Lung (tissue), 12 donors: ENCODE data around the gene TBCD. TPM values are rescaled to one million over a fixed set of nuclear protein-coding genes. Genes with fewer than 3 reads are reported as not detected.

Experiments used
- ATAC-seq: fragments of 200-7000 bp; cut with Tn5 transposase; one replicate; pipeline ENCODE4 v1.9.1; 2020; ENCODE audit warnings: moderate number of reproducible peaks; ENCODE audit not compliant: insufficient read depth, low FRiP score
- DNase-seq, 3 donors: peaks; one replicate each; pipeline ENCODE4 v3.0.0-alpha.2; 2013 to 2017
- H3K27ac ChIP-seq, 2 donors: one replicate each; pipeline ENCODE4 v1.5.1; 2013; ENCODE audit warnings: mild to moderate bottlenecking in 2 of 2, moderate library complexity in 2 of 2, control low read depth in 1 of 2, inconsistent platforms in 1 of 2, low read depth in 1 of 2, low read length in 1 of 2
- H3K27me3 ChIP-seq, 3 donors: one replicate each; pipeline ENCODE4 v1.5.1; 2013; ENCODE audit warnings: low read length in 2 of 3; ENCODE audit not compliant: control insufficient read depth in 3 of 3, insufficient read depth in 3 of 3
- H3K36me3 ChIP-seq, 4 donors: one replicate each; pipeline ENCODE4 v1.5.1; 2013; ENCODE audit warnings: low read length in 4 of 4, mild to moderate bottlenecking in 1 of 4, moderate library complexity in 1 of 4; ENCODE audit not compliant: control insufficient read depth in 4 of 4, insufficient read depth in 4 of 4
- H3K4me1 ChIP-seq, 5 donors: one replicate each; pipeline ENCODE4 v1.5.1; 2013; ENCODE audit warnings: low read length in 5 of 5, mild to moderate bottlenecking in 2 of 5, moderate library complexity in 1 of 5; ENCODE audit not compliant: control insufficient read depth in 5 of 5, insufficient read depth in 5 of 5
- H3K4me3 ChIP-seq: one replicate; pipeline ENCODE4 v1.5.1; 2013; ENCODE audit warnings: mild to moderate bottlenecking, control low read depth, moderate library complexity
- H3K9ac ChIP-seq, 2 donors: one replicate each; pipeline ENCODE4 v1.5.1; 2013; ENCODE audit warnings: low read length in 2 of 2, control low read depth in 1 of 2; ENCODE audit not compliant: insufficient read depth in 1 of 2
- H3K9me3 ChIP-seq, 4 donors: one replicate each; pipeline ENCODE4 v1.5.1; 2013; ENCODE audit warnings: low read length in 3 of 4, mild to moderate bottlenecking in 1 of 4, moderate library complexity in 1 of 4; ENCODE audit not compliant: control insufficient read depth in 4 of 4, insufficient read depth in 3 of 4
- CTCF ChIP-seq: IDR thresholded peaks from 2 replicates; pipeline ENCODE4 v1.5.1; 2012; ENCODE audit warnings: mild to moderate bottlenecking; ENCODE audit errors: control extremely low read depth, extremely low read depth
- WGBS, 2 donors: extraction: QIAGEN DNeasy Blood & Tissue Kit; methylation state at CpG; one replicate each; pipeline ENCODE4 v1.1.7; 2013; 5-methylcytosine and 5-hydroxymethylcytosine counted together
- polyA plus RNA-seq, 2 donors: library from polyadenylated mRNA; stranded (reverse); fragments of 200-250 nt; gene quantifications; one replicate each; pipeline ENCODE4 v1.2.1, GENCODE V29; 2013
- total RNA-seq, 2 donors: library from RNA; depleted of rRNA in 1 of 2; stranded (reverse); fragments of >200 nt in 1 of 2; gene quantifications; one replicate each; pipeline ENCODE4 v1.2.1, GENCODE V29; 2014 to 2021
- donor health status: control.
- donor health status: control.
- donor health status: Bipolar disorder and iron deficiency.
- donor health status: healthy.
- donor health status: DM: yes; HTN: yes; CAD: no.

Gene TBCD
- total and polyA plus RNA-seq, 4 donors = 57.6 to 119 (median 90.3) TPM

- Histone ChIP-seq H3K27me3 (no peaks in the 10 kb centered on the region), H3K4me3 (peak overlapping the region; percentile 89), H3K9ac (peak overlapping the region; percentile 7 to 12), H3K36me3 (peaks cover 0 to 9% (median 1%) of the 10 kb centered on the region in 4 donors), H3K27ac (peak overlapping the region; percentile 69 to 85), H3K9me3 (no peaks in the 10 kb centered on the region), H3K4me1 (peaks cover 4 to 8% (median 7%) of the 10 kb centered on the region in 5 donors)
- TF ChIP-seq CTCF = no peak
- 2% methylated on average over 44 to 72 of the region's 72 CpGs for WGBS, 2 donors
- ATAC-seq (peak; percentile 13), DNase-seq (peak in 2 of 3 donors; percentile 35 to 38)
These were observed 721 bp downstream of the TBCD start for GRCh38 chr17:82752371-82753200.

- Histone ChIP-seq H3K4me3 (no peak overlapping the region), H3K36me3 (peaks cover 0 to 9% (median 1%) of the 10 kb centered on the region in 4 donors), H3K9ac (peak overlapping the region in 1 of 2 donors; percentile 7), H3K27me3 (no peaks in the 10 kb centered on the region), H3K27ac (no peak overlapping the region), H3K9me3 (no peaks in the 10 kb centered on the region), H3K4me1 (peaks cover 4 to 8% (median 7%) of the 10 kb centered on the region in 5 donors)
- DNase-seq (no peak), ATAC-seq (no peak)
- no peak for TF ChIP-seq CTCF
- WGBS, 2 donors = 46 to 49% methylated on average over 8 of the region's 8 CpGs
These were observed 1.3 kb downstream of the TBCD start for GRCh38 chr17:82753201-82753464.

- Histone ChIP-seq H3K27ac (no peak overlapping the region), H3K4me1 (peaks cover 4 to 8% (median 7%) of the 10 kb centered on the region in 5 donors), H3K27me3 (no peaks in the 10 kb centered on the region), H3K9ac (no peak overlapping the region), H3K4me3 (no peak overlapping the region), H3K9me3 (no peaks in the 10 kb centered on the region), H3K36me3 (peaks cover 0 to 2% (median 0%) of the 10 kb centered on the region in 4 donors)
- DNase-seq (no peak), ATAC-seq (no peak)
- 92 to 94% methylated on average over 19 of the region's 19 CpGs for WGBS, 2 donors
- TF ChIP-seq CTCF = no peak
These were observed 2.7 kb downstream of the TBCD start for GRCh38 chr17:82754297-82755208.
